SJCRH30 (cell line): ENCODE measurements around the gene ACTL8. TPM values are rescaled to one million over a fixed set of nuclear protein-coding genes. Genes with fewer than 3 reads are reported as not detected.

ENCODE experiments used
- DNase-seq, 2 experiments: peaks; one replicate each; pipeline ENCODE4 v3.0.0-alpha.2; 2015 to 2020
- H3K27ac ChIP-seq: fragments of 250-450 bp; sonication (Bioruptor Pico); 2 replicates; pipeline ENCODE4 v1.5.1; 2020; ENCODE audit warnings: mild to moderate bottlenecking, moderate library complexity
- H3K27me3 ChIP-seq: fragments of 250-450 bp; sonication (Bioruptor Pico); 2 replicates; pipeline ENCODE4 v1.5.1; 2020; ENCODE audit warnings: mild to moderate bottlenecking, moderate library complexity
- H3K36me3 ChIP-seq: fragments of 250-450 bp; sonication (Bioruptor Pico); 2 replicates; pipeline ENCODE4 v1.5.1; 2020; ENCODE audit warnings: mild to moderate bottlenecking, moderate library complexity
- H3K4me1 ChIP-seq: fragments of 250-450 bp; sonication (Bioruptor Pico); 2 replicates; pipeline ENCODE4 v1.5.1; 2020; ENCODE audit warnings: mild to moderate bottlenecking, moderate library complexity
- H3K4me3 ChIP-seq: fragments of 250-450 bp; sonication (Bioruptor Pico); 2 replicates; pipeline ENCODE4 v1.5.1; 2020; ENCODE audit warnings: mild to moderate bottlenecking, moderate library complexity
- H3K9me3 ChIP-seq: fragments of 250-450 bp; sonication (Bioruptor Pico); replicated peaks from 2 replicates; pipeline ENCODE4 v1.5.1; 2020; ENCODE audit warnings: mild to moderate bottlenecking, moderate library complexity
- total RNA-seq: library from RNA; depleted of rRNA; stranded (reverse); fragments of >200 nt; shearing (Covaris generic); gene quantifications from 2 replicates; pipeline ENCODE4 v1.2.3, GENCODE V29; 2014

The ACTL8 gene
- total RNA-seq, 1 experiment from 2014 or later: 0.08 TPM

DNA sequence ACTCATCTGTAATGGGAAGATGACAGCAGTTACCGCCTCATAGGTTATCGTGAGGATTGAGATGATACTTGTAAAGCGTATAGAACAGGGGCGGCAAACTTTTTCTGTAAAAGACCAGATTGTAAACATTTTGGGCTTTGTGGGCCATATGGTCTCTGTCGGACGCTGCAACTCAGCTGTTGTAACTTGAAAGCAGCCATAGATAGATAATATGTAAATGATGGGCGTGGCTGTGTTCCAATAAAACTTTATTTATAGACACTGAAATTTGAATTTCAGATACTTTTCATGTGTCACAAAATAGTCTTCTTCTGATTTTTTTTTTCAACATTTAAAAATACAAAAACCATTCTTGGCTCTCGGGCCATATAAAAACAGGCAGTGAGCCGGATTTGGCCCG is 15.8 kb downstream of the ACTL8 start:
- Histone ChIP-seq H3K36me3 (no peaks in the 10 kb centered on the region), H3K9me3 (no peaks in the 10 kb centered on the region), H3K4me3 (no peak overlapping the region), H3K4me1 (no peaks in the 10 kb centered on the region), H3K27ac (no peak overlapping the region), H3K27me3 (peaks cover 38% of the 10 kb centered on the region)
- no peak for DNase-seq

DNA sequence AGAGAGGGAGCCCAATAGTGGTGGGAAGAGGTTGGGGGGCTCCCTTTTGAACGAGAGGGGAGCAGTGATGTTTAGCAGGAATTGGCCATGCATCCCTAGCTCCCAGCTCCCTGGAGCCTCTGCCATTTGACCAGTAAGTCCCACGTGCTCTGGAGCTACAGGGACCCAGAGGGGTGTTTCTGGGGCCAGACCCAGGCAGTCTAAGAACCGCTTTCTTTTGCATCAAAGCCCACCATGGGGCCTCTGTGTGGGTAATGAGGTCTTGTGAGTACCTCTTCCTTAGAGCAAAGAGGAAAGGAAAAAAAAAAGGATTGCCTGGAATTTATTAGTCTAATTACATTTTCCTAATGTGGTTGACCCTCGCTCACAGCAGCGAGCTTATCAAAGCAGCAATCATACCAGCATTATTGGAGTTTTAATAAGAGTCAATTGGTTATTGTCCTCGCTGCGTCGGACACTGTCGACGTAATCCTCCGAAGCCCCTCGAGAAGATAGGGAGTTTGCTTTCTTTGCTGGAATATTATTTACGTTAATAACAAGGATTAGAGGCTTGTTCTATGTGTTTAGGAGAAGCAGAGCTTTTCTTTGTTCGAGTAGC is 17.6 kb downstream of the ACTL8 start:
- no peak for DNase-seq
- H3K4me1 ChIP-seq: no peaks in the 10 kb centered on the region
- H3K27ac ChIP-seq: no peak overlapping the region
- no peaks in the 10 kb centered on the region for H3K9me3 ChIP-seq
- peaks cover 32% of the 10 kb centered on the region for H3K27me3 ChIP-seq
- no peak overlapping the region for H3K4me3 ChIP-seq
- H3K36me3 ChIP-seq: no peaks in the 10 kb centered on the region

DNA sequence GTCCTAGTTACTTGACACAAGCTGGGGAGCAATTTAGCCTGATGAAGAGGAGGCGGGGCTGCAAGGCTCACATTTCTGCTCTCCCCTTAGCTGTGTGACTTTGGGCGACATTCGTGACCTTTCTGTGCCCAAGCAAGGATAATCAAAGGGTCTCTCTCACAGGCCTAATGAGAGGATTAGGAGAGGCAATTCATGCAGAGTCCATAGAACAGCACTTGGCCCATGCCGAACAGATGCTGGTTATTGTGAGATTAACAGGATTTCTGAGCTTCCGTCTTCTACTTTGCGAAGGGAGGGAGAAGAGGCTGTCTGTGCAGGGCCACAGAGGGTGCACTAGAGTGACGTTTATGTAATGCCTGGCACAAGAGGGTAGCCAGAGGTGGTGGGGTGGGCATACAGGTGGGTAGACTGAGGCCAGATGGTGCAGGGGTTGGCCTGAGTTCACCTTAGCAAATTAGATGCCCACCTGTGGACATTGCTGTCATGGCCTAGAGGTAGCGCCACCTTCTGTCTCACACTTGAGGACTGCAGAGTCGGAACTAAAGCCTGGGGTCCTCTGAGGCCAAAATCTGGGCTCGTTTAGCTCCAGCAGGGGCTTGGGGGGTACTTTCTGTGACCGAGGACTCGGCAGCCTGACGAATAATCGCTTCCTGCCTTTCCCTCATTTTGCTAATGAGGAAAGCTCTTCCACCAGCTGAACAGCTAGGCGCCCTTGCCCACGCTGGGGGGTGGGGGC is 18.6 kb downstream of the ACTL8 start:
- Histone ChIP-seq H3K36me3 (no peaks in the 10 kb centered on the region), H3K9me3 (no peaks in the 10 kb centered on the region), H3K27me3 (peaks cover 36% of the 10 kb centered on the region), H3K4me1 (no peaks in the 10 kb centered on the region), H3K27ac (no peak overlapping the region), H3K4me3 (no peak overlapping the region)
- no peak for DNase-seq

DNA sequence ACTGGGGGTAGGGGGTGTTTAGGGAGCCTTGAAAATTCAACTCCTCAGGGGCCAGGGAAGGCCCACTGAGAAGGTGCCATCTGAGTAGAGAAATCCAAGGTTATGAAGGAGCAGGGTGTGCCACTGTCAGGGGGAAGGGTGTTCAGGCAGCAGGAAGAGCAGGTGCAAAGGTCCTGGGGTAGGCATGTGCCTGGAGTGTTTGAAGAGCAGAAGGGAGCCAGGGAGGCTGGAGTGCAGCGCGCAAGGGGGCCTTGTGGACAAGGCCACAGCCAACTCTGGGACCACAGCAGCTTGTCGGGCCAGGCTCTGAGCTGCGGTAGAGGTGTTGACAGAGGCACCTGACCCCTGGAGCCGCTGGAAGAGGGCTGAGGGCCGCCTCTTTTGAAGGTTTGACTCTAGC is 19.3 kb downstream of the ACTL8 start:
- DNase-seq: no peak
- Histone ChIP-seq H3K9me3 (no peaks in the 10 kb centered on the region), H3K36me3 (no peaks in the 10 kb centered on the region), H3K27me3 (peaks cover 29% of the 10 kb centered on the region), H3K4me1 (no peaks in the 10 kb centered on the region), H3K4me3 (no peak overlapping the region), H3K27ac (no peak overlapping the region)

DNA sequence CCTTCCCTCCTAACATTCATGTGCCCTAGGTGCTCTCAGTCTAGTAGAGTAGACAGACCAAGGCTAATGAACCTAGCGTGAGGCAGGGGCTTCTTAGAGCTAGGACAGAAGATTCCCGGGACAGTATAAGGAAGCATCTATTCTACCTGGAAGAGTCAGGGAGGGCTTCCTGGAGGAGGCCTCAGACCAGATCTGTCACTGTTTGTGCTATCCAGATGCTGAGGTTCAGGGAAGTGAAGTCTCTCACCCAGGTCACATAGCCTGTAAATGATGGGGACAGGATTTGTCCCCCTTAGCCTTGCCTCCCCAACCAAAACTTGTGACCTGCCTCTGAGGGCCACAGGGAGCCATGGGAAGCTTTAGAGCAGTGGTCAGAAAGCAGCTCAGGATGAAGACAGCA is 20.7 kb downstream of the ACTL8 start:
- Histone ChIP-seq H3K4me3 (no peak overlapping the region), H3K27me3 (peaks cover 28% of the 10 kb centered on the region), H3K4me1 (no peaks in the 10 kb centered on the region), H3K27ac (no peak overlapping the region), H3K36me3 (no peaks in the 10 kb centered on the region), H3K9me3 (no peaks in the 10 kb centered on the region)
- DNase-seq: no peak

DNA sequence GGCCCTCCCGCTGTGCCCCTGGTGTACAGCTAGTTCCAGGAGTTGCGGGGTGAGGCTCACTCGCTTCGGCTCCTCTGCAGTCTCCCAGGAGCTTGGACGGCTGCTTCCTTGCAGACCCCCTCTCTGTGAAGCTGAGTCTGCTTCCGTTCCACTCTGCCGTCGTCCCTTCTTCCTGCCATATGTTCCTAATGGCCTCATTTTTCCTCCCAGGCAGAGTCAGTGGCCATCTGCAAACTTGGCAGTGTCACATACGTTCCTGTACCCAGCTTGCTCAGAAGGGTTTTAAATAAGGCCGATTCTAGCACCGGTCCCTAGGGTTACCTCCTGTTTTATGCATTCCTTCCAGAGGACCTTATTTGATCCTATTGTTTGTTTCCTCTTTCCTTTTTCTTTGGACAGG is 21.3 kb downstream of the ACTL8 start:
- no peaks in the 10 kb centered on the region for H3K4me1 ChIP-seq
- no peak for DNase-seq
- H3K36me3 ChIP-seq: no peaks in the 10 kb centered on the region
- no peak overlapping the region for H3K4me3 ChIP-seq
- H3K9me3 ChIP-seq: no peaks in the 10 kb centered on the region
- no peak overlapping the region for H3K27ac ChIP-seq
- peaks cover 27% of the 10 kb centered on the region for H3K27me3 ChIP-seq

DNA sequence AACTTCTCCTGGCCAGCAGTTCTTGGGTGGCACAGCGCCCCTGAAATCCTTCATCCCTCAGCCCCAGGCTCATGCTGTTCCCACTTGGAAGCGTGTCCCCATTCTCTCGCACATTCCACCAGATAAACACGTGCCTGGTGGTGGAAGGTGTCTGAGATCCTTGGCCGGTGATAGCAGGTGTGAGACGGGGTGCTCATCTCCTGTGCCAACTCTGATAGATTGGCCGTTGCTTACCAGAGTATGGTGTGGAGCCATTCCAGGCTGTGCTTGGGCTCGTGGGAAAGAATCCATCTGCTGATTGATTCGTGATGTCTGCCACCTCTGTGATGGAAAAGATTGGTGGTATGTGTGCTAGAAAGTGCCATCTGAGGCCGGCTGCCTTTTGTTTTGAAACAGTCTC is 22.2 kb downstream of the ACTL8 start:
- peaks cover 18% of the 10 kb centered on the region for H3K27me3 ChIP-seq
- DNase-seq: no peak
- no peak overlapping the region for H3K27ac ChIP-seq
- no peaks in the 10 kb centered on the region for H3K36me3 ChIP-seq
- no peaks in the 10 kb centered on the region for H3K4me1 ChIP-seq
- no peak overlapping the region for H3K4me3 ChIP-seq
- H3K9me3 ChIP-seq: no peaks in the 10 kb centered on the region

DNA sequence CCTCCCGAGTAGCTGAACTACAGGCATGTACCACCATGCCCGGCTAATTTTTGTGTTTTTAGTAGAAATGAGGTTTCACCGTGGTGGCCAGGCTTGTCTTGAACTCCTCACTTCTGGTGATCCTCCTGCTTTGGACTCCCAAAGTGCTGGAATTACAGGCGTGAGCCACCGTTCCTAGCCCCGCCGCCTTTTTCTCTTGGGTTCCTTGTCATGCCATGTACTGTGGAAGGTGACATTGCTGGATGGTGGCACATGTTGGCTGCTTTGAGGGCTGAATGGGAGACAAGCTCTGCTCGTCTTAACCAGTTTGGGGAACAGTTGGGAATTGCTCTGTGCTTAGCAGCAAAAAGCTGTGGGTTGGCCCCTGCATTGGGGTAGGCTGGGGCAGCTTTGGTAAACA is 22.7 kb downstream of the ACTL8 start:
- no peak for DNase-seq
- Histone ChIP-seq H3K4me3 (no peak overlapping the region), H3K27ac (no peak overlapping the region), H3K4me1 (no peaks in the 10 kb centered on the region), H3K9me3 (no peaks in the 10 kb centered on the region), H3K36me3 (no peaks in the 10 kb centered on the region), H3K27me3 (peaks cover 17% of the 10 kb centered on the region)

DNA sequence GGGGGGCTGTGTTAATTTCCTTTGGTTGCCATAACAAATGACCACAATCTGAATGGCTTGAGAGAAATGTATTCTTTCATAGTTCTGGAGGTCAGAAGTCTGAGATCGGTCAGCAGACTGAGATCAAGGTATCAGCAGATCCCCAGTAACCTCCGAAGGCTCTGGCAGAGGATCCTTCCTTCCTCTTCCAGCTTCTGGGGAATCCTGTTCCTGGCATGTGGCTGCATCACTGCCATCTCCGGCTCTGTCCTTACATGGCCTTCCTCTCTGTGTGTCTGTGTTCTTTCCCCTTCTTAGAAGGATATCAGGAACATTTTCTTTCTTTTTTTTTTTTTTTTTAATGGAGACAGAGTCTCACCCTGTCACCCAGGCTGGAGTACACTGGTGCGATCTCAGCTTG is 25.8 kb downstream of the ACTL8 start:
- Histone ChIP-seq H3K4me1 (no peaks in the 10 kb centered on the region), H3K4me3 (no peak overlapping the region), H3K27ac (no peak overlapping the region), H3K36me3 (no peaks in the 10 kb centered on the region), H3K27me3 (peaks cover 27% of the 10 kb centered on the region), H3K9me3 (no peaks in the 10 kb centered on the region)
- DNase-seq: no peak

DNA sequence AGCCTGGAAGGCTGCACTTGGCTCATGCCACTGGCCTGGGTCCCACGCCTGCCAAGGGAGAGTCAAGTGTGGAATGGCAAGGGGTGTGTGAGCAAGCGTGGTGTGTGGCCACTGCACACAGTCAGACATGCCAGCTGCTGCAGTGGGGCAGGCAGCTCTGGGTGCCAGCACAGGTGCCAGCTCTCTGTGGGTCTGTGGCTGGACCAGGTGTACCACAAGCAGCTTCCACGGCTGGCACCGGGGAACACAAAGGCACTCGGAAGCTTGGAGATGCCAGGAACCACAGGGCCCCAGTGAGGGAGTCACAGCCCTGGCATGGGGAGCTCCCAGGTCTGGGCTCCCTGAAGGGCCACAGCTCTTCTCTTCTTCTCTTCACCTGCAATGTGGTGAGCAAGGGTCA is 34.8 kb downstream of the ACTL8 start:
- no peak for DNase-seq
- H3K4me1 ChIP-seq: no peaks in the 10 kb centered on the region
- no peaks in the 10 kb centered on the region for H3K9me3 ChIP-seq
- H3K4me3 ChIP-seq: no peak overlapping the region
- no peak overlapping the region for H3K27ac ChIP-seq
- H3K27me3 ChIP-seq: peaks cover 4% of the 10 kb centered on the region; the same call in 1 of the 2 replicates
- no peaks in the 10 kb centered on the region for H3K36me3 ChIP-seq

DNA sequence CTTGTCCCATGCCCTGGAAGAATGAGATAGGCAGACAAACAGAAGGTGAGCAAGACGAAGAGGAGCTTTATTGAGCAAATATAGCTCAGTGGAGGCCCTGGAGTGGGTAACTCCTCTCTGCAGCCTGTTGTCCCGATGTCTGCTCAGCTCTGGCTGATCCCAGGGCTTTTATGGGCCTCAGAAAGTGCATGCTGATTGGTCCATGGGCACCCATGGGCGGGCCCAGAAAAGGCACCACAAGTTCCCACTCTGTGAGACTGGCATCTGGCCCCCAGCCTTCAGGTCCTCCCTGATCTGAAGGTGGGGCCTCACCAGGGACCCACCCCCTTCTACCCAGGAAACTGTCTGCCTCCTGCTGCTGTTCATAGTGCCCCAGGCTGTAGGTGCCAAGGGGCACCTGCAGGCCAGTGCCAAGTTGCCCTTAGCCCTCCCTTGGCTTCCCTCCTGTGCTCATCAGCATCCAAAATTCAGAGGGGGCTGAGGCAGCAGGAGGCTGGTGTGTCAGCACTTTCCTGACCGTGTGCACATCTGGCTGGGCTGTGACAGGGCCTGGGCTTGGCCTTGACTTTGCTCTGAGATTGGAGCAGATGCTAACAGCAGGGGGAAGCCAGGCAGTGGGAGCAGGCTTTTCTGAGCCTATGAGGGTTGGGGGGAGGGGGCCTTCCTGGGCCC is 35.4 kb downstream of the ACTL8 start:
- Histone ChIP-seq H3K4me3 (no peak overlapping the region), H3K27ac (no peak overlapping the region), H3K36me3 (no peaks in the 10 kb centered on the region), H3K9me3 (no peaks in the 10 kb centered on the region), H3K27me3 (peaks cover 5% of the 10 kb centered on the region; the same call in 1 of the 2 replicates), H3K4me1 (no peaks in the 10 kb centered on the region)
- DNase-seq: no peak

DNA sequence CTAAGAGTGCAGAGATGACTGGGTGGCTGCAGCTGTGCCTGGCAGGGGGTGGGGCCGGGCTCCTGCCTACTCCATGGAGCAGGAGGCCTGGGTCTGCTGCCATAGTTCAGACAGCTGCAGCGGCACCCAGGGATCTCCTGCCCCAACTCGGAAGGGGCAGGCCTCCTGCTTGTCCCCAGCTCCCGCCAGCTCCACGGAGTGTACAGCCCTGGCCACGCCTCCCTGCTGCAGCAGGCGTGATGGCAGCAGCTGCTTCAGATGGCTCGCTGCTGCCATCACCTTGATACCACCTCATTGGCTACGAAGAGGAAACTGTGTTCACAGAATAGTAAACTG is 35.9 kb downstream of the ACTL8 start:
- Histone ChIP-seq H3K27me3 (peaks cover 10% of the 10 kb centered on the region; the same call in 1 of the 2 replicates), H3K36me3 (no peaks in the 10 kb centered on the region), H3K9me3 (no peaks in the 10 kb centered on the region), H3K4me1 (no peaks in the 10 kb centered on the region), H3K27ac (no peak overlapping the region), H3K4me3 (no peak overlapping the region)
- peak; percentile 52 to 54 for DNase-seq

DNA sequence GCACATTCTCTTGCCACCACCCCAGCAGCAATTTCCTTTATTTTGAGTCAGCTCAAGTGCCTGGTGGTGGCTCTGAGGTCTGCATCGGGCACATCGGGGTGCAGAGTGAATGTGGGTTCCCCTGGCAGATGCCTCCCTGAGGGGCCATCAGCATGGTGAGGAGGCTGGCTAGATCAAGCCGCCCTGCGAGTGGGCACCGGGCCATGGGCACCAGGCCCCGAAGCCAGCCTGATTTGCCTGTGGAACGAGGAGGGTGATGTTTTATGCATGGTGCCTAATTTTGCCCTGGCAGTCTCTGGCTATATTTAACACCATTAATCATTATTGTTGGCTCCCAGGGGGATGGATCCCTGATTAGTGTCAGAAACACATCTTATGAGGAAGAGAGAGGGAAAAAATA is 36.3 kb downstream of the ACTL8 start:
- H3K9me3 ChIP-seq: no peaks in the 10 kb centered on the region
- H3K27me3 ChIP-seq: peaks cover 10% of the 10 kb centered on the region; the same call in 1 of the 2 replicates
- no peak overlapping the region for H3K4me3 ChIP-seq
- H3K4me1 ChIP-seq: no peaks in the 10 kb centered on the region
- no peak for DNase-seq
- no peaks in the 10 kb centered on the region for H3K36me3 ChIP-seq
- no peak overlapping the region for H3K27ac ChIP-seq

DNA sequence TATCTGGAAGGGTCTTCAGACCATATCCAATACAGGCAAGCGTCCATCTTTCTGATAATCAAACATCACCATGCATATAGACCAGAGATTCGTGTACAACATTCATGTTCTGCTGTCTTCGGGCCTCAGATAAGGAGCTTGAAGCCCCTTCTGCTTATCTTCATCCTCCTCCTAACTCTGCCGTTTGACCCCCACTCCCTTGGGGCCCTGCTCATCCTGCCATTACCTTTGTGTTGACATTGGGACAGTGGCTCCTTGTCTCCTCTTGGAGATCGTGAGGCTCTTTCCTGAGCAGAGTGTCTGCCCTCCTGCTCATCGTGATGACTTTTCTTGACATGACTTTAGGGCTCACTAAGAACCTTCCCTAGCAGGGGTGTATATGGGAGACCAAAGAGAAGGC is 37.3 kb downstream of the ACTL8 start:
- Histone ChIP-seq H3K36me3 (no peaks in the 10 kb centered on the region), H3K9me3 (no peaks in the 10 kb centered on the region), H3K4me1 (no peaks in the 10 kb centered on the region), H3K27me3 (peaks cover 10% of the 10 kb centered on the region; the same call in 1 of the 2 replicates), H3K4me3 (no peak overlapping the region), H3K27ac (no peak overlapping the region)
- DNase-seq: no peak

DNA sequence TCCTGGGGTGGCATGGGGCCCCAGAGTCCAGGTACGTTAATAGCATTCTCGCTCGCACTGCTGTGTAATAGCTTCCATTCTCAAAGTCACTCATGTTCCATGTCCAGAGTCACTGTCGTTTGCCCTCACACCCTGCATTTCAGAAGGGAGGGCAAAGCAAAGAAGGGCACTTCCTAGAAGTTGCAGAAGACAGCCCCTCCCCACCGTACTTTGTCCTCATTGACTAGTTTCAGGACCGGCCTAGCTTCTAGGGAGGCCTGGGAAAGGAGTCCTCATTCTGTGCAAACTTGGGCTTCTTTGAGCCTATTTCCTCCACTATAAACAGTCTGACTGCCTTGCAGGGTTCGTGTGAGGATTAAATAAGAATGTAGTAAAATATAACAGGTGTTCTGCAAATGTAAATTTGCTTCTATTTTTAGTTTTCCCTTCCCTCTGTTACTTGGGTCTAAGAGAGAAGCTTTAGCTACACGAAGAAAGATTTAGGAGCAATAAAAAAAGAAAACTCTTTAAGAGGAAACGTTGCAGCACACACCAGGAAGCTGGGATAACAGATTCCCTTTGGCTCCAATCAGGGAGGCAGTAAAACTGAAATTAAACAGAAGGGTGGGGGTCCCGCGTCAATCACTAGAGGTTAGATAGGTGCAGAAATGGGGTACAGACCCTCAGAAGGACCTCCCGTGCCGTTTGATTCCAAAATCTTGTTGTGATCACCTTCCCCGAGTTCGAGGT is 40.1 kb downstream of the ACTL8 start:
- Histone ChIP-seq H3K4me1 (no peaks in the 10 kb centered on the region), H3K27ac (no peak overlapping the region), H3K4me3 (no peak overlapping the region), H3K36me3 (no peaks in the 10 kb centered on the region), H3K9me3 (no peaks in the 10 kb centered on the region), H3K27me3 (peaks cover 17% of the 10 kb centered on the region; the same call in 1 of the 2 replicates)
- no peak for DNase-seq
